Subcutaneous adipose tissue (tissue), 4 donors: ENCODE results near the gene SLC25A25. TPM values are rescaled to one million over a fixed set of nuclear protein-coding genes. Genes with fewer than 3 reads are reported as not detected.

Experiments
- total RNA-seq, 4 donors: library from RNA; depleted of rRNA; stranded (reverse); fragments of >200 nt; gene quantifications; one replicate each; pipeline ENCODE4 v1.1.0, GENCODE V29; 2016
- TF ChIP-seq, protein P1 (sequence below): fragments of 450-650 bp; IDR thresholded peaks from one replicate; pipeline ENCODE4 v1.5.1; 2016; ENCODE audit warnings: low read depth, mild to moderate bottlenecking, control low read depth, antibody characterized with exemption, moderate library complexity

SLC25A25 gene
- total RNA-seq, 4 donors from 2014 or later, result 13.4 to 60.1 (median 19.5) TPM

DNA sequence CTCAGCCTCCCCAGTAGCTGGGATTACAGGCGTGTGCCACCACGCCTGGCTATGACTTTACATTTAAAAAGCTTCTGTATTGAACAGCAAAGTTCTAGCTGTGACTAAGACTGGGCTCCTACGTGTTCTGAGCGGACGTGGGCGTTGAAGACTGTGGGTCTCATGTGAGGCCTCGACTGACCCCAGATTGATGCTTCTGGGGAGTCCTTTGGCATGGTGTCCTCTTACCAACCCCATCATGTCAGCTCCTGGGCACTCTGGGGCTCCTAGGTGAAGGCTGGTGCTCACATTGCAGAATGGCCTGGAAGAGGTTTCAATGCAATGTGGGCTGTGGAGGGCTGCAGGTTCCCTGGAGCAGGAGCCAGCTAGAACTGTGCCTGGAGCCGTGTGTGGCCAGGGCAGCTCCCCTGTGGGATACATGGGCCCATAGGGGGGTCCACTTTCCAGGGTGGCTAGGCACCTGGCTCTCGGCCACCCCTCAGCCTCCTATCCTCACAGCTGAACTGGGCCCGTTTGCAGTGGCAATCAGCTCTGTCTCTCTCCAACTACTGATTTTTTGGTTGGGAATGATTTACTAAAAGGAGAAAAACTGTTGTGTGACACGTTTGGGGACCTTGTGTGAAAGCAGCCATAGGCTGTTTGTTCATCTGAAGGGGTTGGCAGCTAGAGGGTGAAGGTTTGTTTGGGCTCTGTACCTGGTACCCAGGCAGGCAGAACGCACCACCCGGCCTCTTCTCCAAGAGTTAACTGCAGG, 29.7 kb downstream of the SLC25A25 start:
- TF ChIP-seq, protein P1, sequence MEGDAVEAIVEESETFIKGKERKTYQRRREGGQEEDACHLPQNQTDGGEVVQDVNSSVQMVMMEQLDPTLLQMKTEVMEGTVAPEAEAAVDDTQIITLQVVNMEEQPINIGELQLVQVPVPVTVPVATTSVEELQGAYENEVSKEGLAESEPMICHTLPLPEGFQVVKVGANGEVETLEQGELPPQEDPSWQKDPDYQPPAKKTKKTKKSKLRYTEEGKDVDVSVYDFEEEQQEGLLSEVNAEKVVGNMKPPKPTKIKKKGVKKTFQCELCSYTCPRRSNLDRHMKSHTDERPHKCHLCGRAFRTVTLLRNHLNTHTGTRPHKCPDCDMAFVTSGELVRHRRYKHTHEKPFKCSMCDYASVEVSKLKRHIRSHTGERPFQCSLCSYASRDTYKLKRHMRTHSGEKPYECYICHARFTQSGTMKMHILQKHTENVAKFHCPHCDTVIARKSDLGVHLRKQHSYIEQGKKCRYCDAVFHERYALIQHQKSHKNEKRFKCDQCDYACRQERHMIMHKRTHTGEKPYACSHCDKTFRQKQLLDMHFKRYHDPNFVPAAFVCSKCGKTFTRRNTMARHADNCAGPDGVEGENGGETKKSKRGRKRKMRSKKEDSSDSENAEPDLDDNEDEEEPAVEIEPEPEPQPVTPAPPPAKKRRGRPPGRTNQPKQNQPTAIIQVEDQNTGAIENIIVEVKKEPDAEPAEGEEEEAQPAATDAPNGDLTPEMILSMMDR, result no peak

DNA sequence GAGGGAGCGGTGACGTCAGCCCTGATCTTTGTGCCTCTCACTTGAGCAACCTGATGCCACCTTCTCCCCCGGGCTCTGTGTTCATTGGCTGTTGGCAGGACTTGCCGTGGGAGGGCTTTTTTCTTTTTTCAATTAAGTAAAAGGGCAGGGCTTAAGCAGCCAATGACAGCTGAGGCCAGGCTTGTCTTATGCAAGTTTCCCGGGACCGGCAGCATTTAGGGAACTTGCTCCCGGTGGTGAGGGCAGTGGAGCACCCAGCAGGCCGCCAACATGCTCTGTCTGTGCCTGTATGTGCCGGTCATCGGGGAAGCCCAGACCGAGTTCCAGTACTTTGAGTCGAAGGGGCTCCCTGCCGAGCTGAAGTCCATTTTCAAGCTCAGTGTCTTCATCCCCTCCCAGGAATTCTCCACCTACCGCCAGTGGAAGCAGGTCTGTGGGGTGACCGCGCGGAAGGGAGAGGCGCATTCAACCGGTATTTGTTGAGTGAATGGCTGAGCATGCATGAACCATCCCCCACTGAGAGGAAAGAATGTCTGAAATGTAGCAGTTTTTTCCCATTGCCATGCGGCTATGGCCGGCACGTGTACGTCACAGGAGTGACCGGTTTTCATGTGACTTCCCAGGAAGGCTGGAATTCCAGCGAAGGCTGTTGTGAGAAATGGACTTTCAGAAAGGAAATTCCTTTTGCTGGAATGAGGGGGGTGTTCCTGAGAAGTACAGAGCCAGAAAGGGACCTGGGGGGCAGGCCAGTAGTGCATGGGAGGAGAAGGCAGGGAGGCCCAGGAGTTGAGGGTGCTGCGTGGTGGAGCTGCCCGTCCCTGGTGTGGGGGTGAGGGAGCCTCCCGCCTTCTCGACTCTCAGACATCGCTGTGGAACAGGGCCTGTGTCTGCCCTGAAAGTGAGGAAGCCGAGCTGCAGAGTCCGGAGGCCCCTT, 30.5 kb downstream of the SLC25A25 start:
- TF ChIP-seq, protein P1, result no peak

DNA sequence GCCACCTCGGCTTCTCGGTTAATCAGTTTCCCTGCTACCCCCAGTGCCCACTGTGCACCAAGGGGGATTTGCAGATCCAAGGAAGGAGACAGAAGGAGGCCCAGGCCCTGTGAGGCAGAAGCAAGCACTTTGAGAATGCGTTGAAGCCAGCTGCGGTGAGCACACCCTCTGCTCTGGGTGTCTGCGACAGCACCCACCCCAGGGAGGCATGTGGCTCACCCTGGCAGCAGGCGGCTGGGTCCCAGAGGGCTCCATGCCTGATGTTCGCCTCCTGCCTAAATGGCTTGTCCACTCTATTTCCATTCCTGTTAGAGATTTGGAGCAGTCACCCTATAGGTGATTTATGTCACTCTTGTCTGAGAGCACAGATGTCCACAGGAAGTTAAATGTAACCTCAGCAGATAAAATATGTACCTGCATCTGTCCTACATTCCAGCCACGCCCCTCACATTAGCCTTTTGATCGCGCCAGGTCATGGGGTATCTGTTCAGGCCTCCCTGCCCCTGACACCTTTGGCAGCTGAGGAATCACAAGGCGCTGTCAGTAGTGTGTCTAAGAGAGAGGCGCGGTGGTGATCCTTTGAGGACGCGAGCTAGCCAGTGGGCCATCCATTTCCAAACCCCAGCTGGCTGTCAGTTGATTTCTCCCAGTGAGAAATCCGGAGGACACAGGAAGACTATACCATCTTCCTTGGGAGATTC, 31.3 kb downstream of the SLC25A25 start:
- TF ChIP-seq, protein P1, result no peak

DNA sequence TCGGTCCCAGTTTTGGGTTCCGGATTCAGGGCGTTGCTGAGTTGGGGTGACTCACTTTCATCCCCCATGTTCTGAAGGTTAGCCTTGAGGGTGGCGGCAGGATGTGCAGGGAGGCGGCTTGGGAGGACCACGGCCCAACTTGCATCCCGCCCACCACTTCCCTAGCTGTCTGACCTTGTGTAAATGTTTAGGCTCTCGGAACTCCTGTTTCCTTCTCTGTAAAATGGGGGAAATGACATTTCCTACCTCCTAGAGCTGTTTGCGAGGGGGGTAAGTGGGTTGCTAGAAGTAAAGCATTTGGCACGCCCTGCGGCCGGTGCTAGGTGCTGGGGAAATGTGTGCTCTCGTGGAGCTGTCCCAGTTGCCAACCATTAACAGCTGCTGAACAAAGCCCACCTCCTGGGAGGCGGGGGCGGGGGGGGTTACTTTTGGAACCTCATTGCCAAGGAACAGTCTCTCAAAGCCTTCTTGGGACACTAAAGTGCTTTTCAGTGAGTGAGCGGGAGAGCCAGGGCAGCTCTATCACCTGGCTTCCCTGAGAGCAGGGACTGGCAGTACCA, 32.0 kb downstream of the SLC25A25 start:
- TF ChIP-seq, protein P1, result no peak

DNA sequence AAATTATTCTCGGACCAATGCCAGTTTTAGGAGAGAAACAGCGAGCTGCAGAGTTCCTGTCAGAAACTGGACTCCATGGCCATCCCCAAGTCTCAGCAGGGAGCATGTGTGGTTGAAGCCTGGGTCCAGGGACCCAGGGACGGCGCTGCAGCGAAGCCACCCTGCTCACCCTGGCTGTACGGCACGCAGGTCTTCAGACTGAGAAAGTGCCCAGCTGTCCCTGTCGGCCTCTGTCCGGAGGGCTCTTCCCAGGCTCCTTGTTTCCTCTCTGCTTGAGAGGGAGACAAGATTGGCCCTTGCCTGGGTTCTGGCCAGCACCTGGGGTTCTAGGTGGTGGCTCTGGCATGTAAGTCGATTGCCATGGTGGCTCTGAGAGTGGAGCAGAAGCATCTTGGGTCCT, 32.5 kb downstream of the SLC25A25 start:
- TF ChIP-seq, protein P1, result no peak

DNA sequence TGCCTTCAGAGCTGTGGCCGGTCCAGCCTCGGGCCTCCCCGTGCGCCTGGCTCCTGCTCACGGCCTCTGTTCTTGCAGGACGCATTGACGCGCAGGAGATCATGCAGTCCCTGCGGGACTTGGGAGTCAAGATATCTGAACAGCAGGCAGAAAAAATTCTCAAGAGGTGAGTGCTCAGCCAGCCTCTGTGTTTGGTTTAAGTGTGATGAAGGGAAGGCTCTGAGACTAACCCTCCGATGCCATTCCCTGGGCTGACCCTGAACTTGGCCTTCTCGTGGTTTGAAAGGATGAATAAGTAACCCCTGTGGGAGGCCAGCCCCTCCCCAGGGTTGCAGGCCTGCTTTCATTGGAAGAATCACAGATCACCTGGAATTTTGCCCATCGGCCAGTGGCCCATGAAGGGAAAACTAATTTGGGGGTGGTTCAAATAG, 33.2 kb downstream of the SLC25A25 start:
- TF ChIP-seq, protein P1, result no peak
